Heart right ventricle (tissue), 16 donors: ENCODE measurements around the gene ETNK1. TPM values are rescaled to one million over a fixed set of nuclear protein-coding genes. Genes with fewer than 3 reads are reported as not detected.

Experiments
- ATAC-seq, 8 donors: fragments of 200-7000 bp; cut with Tn5 transposase; one replicate each; pipeline ENCODE4 v1.9.1; 2020; ENCODE audit warnings: mild to moderate bottlenecking in 8 of 8, moderate library complexity in 8 of 8, moderate number of reproducible peaks in 1 of 8
- DNase-seq, 2 donors: peaks; one replicate each; pipeline ENCODE4 v3.0.0-alpha.2; 2020
- H3K27ac ChIP-seq, 10 donors: fragments of 200-600 bp; sonication (generic) in 2 of 10; one replicate each; pipeline versions ENCODE4 v1.5.0 to v1.8.0; 2020 to 2022; ENCODE audit warnings: mild to moderate bottlenecking in 3 of 10
- H3K27me3 ChIP-seq, 7 donors: fragments of 200-600 bp; one replicate each; pipeline ENCODE4 v1.8.0; 2021 to 2022; ENCODE audit warnings: mild to moderate bottlenecking in 2 of 7
- H3K36me3 ChIP-seq, 9 donors: fragments of 200-600 bp; sonication (generic) in 1 of 9; one replicate each; pipeline versions ENCODE4 v1.5.0 to v1.8.0; 2020 to 2022; ENCODE audit warnings: mild to moderate bottlenecking in 2 of 9
- H3K4me1 ChIP-seq, 9 donors: fragments of 200-600 bp; sonication (generic) in 1 of 9; one replicate each; pipeline versions ENCODE4 v1.5.0 to v1.8.0; 2020 to 2022; ENCODE audit warnings: mild to moderate bottlenecking in 4 of 9
- H3K4me3 ChIP-seq, 10 donors: fragments of 200-600 bp; sonication (generic) in 2 of 10; one replicate each; pipeline versions ENCODE4 v1.5.0 to v1.8.0; 2020 to 2022; ENCODE audit warnings: mild to moderate bottlenecking in 7 of 10, moderate library complexity in 2 of 10
- H3K9me3 ChIP-seq, 11 donors: fragments of 200-600 bp in 10 of 11; sonication (generic) in 2 of 11; one replicate each; pipeline versions ENCODE4 v1.5.0 to v1.8.0; 2013 to 2022; ENCODE audit warnings: mild to moderate bottlenecking in 2 of 11, control low read depth in 1 of 11, moderate library complexity in 1 of 11
- WGBS, 2 donors: extraction: QIAGEN DNeasy Blood & Tissue Kit; methylation state at CpG; one replicate each; pipeline ENCODE4 v1.1.7; 2013; ENCODE audit warnings: inconsistent platforms in 1 of 2; 5-methylcytosine and 5-hydroxymethylcytosine counted together
- intact Hi-C, 10 donors: fragments of 100-400 bp; cut with DNase I; formaldehyde crosslinking; loops; one replicate each; pipeline versions ENCODE4 v1.11.1 to v1.14.2; 2022
- polyA plus RNA-seq, 2 donors: library from polyadenylated mRNA; stranded (reverse); fragments of 200-250 nt; gene quantifications; one replicate each; pipeline ENCODE4 v1.2.3, GENCODE V29; 2013
- total RNA-seq, 10 donors: library from RNA; stranded (reverse); fragmentation: NEBNext Ultra II Directional in 3 of 10; extraction: Animal tissue kit (Norgen Biotek cat#: 25700) in 3 of 10; gene quantifications; one replicate each; pipeline versions ENCODE4 v1.2.1 to v1.2.4, GENCODE V29; 2021 to 2023
- TF ChIP-seq, protein P1 (sequence below), 9 donors: fragments of 200-600 bp; sonication (generic) in 2 of 9; IDR thresholded peaks; one replicate each; pipeline versions ENCODE4 v1.5.0 to v1.8.0; 2021 to 2022; ENCODE audit warnings: antibody characterized with exemption in 9 of 9, mild to moderate bottlenecking in 5 of 9, moderate library complexity in 1 of 9
- donor health status: Arrhythmogenic right ventricular cardiomyopathy.
- donor health status: ischemic (EF 13 %, LVEDD 7.1; RV severe dilation, severe dysfunction).
- donor health status: healthy with polysubstance abuse.
- donor health status: DM: no; HTN: yes; CAD: no.
- donor health status: DM: no; HTN: no; CAD: no.
- donor health status: ischemic (EF 25% LVEDD 6.9; RV normal size, moderate dysfunction).
- donor health status: ischemic (EF 25% LVEDD 5.7; RV mildly dilated, moderate dysfunction).
- donor health status: healthy.
- donor health status: DM: yes; HTN: yes; CAD: no.
- donor health status: Ischemic cardiomyopathy.
- donor health status: ischemic (EF 35%, LVEDD 5.7; RV mildly dilated, moderate dysfunction).
- donor health status: nonischemic (EF 11% LVEDD 7.7; RV severe dilation, severe dysfunction).
- donor health status: DM: yes; HTN: yes; CAD: no.
- donor health status: PGD.
- donor health status: ischemic (EF 29% LVEDD 5.4; RV normal size, mild dysfunction).
- donor health status: nonischemic (EF 23%, LVEDD 6.1; RV moderate dilation, normal function).

Gene ETNK1
- total and polyA plus RNA-seq, 12 donors = 4.8 to 26.6 (median 17.0) TPM

DNA sequence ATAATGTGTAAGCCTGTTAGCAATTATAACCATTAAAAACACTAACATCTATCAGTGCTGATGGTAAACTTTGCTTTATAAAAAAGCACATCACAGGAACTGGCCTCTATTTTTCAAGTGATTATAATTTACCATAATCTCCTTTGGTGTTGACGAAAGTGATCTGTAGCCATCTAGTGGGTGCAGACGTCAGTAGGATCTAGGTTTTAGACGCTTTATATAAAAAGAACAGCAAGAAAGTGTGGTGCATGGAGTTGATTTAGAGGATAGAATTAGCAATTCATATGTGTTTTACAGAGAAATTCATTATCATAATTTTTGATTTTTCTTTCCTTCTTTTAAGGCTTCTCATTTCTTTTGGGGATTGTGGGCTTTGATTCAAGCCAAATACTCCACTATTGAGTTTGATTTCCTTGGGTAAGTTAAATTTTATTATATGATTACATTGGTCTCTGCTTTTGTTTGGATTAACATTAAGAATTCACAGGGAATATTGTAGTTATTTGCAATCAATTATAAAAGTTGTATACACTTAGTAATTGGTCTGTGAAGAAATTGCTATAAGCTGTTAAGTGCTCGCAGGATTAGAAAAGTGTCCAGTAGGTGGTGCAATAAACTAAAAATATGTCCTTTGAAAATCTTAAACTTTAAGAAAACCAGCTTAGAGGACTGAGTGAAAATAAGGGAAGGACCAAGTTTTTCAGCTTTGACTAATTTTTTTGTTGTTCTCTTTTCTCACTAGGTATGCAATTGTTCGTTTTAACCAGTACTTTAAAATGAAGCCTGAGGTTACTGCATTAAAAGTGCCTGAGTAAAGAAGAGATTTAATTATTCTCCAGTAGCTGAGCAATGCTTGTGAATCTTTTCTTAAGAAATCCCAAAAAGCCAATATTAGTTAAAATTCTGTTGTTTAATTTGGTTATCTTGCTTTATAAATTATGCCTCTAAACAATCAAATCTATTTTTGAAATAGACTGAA, 59.5 kb downstream of the ETNK1 start:
- ATAC-seq = no peak
- Histone ChIP-seq H3K27ac (no peak overlapping the region), H3K36me3 (peaks cover 0 to 38% (median under 1%) of the 10 kb centered on the region in 9 donors), H3K27me3 (no peaks in the 10 kb centered on the region), H3K4me3 (no peak overlapping the region), H3K9me3 (no peaks in the 10 kb centered on the region), H3K4me1 (peaks cover 0 to 36% (median 5%) of the 10 kb centered on the region in 9 donors)
- TF ChIP-seq, protein P1, sequence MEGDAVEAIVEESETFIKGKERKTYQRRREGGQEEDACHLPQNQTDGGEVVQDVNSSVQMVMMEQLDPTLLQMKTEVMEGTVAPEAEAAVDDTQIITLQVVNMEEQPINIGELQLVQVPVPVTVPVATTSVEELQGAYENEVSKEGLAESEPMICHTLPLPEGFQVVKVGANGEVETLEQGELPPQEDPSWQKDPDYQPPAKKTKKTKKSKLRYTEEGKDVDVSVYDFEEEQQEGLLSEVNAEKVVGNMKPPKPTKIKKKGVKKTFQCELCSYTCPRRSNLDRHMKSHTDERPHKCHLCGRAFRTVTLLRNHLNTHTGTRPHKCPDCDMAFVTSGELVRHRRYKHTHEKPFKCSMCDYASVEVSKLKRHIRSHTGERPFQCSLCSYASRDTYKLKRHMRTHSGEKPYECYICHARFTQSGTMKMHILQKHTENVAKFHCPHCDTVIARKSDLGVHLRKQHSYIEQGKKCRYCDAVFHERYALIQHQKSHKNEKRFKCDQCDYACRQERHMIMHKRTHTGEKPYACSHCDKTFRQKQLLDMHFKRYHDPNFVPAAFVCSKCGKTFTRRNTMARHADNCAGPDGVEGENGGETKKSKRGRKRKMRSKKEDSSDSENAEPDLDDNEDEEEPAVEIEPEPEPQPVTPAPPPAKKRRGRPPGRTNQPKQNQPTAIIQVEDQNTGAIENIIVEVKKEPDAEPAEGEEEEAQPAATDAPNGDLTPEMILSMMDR (IDR thresholded peaks at IDR 0.05) = peak in 8 of 9 donors; percentile 8 to 76 (median 66)
- no peak for DNase-seq
- intact Hi-C loops = no loop called here
- 65 to 67% methylated on average over 5 of the region's 5 CpGs for WGBS, 2 donors

DNA sequence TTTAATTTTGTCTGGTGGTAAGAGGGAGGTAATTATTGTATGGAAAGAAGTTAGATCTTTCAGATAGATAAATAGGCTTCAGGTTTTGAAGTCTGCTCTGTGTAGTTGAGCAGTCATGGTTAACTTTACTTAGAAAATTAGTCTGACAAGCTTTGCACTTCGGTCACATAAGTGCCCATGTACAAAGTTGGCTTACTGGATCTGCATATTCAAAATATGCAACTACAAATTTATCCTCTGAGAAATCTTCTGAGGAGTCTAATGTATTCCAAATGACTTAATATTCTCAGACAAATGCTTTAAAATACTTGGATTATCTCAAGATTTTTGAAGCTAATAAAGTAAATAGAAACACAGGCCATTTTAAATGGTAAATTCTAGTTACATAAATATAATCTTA, 61.2 kb downstream of the ETNK1 start:
- WGBS, 2 donors = 83 to 91% methylated on average over 1 of the region's 1 CpG
- no peak for ATAC-seq
- Histone ChIP-seq H3K9me3 (no peaks in the 10 kb centered on the region), H3K4me1 (peaks cover 0 to 39% (median 5%) of the 10 kb centered on the region in 9 donors), H3K36me3 (peaks cover 0 to 26% (median 0%) of the 10 kb centered on the region in 9 donors), H3K27ac (no peak overlapping the region), H3K27me3 (no peaks in the 10 kb centered on the region), H3K4me3 (no peak overlapping the region)
- intact Hi-C loops = no loop called here
- TF ChIP-seq, protein P1 (IDR thresholded peaks at IDR 0.05) = no peak
- DNase-seq = no peak

DNA sequence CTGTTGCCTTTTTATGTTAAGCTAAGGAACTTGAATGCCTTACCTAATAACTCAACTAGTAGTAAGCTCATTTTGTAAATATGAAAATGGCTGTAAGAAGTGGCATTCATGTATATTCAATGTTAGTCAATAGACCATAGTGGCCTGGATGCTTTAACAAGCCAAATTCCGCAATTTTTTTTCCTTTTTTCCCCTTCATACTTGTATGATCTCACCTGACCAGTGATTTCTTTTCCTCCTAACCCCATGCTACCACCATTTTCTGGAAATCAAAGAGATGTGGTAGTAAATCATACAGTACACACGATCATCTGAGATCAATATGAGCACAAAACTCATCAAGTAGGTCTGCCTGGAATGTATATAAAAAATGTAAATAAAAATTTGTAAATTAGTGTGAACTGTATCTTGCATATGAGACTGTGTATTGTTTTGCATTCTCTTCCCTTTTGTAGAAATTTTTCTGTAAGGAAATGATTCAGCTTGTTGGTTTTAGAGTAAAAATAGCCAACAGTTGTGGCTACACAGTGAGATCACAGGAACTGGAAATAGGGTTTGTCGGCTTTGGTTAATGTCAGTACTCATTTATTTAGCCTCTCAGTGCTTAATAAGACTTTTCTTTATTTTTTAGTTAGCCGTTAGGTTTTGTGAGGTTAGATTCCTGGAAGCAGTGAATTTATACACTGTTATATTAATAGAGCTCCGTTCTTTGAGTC, 62.5 kb downstream of the ETNK1 start:
- Histone ChIP-seq H3K27ac (peak overlapping the region in 6 of 10 donors; percentile 3 to 71 (median 24)), H3K9me3 (peaks cover 0 to 1% (median 0%) of the 10 kb centered on the region in 11 donors), H3K4me1 (peaks cover 0 to 39% (median 5%) of the 10 kb centered on the region in 9 donors), H3K36me3 (peaks cover 0 to 13% (median 0%) of the 10 kb centered on the region in 9 donors), H3K4me3 (no peak overlapping the region), H3K27me3 (no peaks in the 10 kb centered on the region)
- TF ChIP-seq, protein P1 (IDR thresholded peaks at IDR 0.05) = no peak
- intact Hi-C loops = no loop called here
- no peak for DNase-seq
- WGBS, 2 donors = 63 to 70% methylated on average over 5 of the region's 5 CpGs
- peak in 6 of 8 donors; percentile 29 to 78 (median 50) for ATAC-seq

DNA sequence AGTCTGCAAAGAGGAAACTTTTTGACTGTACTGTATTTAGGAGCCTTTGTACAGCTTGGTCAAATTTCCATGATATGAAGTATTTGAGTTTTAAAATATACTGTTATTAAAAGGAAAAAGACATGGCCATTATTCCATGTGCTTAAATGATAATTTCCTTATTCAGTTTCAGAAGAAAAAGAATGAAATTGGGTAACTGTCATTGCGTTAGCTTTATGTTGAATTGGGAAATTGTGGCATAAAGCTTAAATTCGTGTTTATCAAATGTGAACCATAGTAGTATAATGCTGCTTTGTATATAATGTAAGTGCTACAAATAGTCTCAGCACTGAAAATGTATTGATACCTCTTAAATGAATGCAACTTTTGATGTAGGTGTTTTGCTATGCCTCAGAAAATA, 64.9 kb downstream of the ETNK1 start:
- H3K27ac ChIP-seq = no peak overlapping the region

More for the DNA sequence above, 64.9 kb downstream of the ETNK1 start:
- intact Hi-C loops = no loop called here
- DNase-seq (no peak), ATAC-seq (no peak)
- H3K27me3 ChIP-seq = no peaks in the 10 kb centered on the region
- peaks cover 0 to 11% (median 0%) of the 10 kb centered on the region in 11 donors for H3K9me3 ChIP-seq
- TF ChIP-seq, protein P1 (IDR thresholded peaks at IDR 0.05) = no peak
- peaks cover 0 to 28% (median 5%) of the 10 kb centered on the region in 9 donors for H3K4me1 ChIP-seq
- 91 to 94% methylated on average over 2 of the region's 2 CpGs for WGBS, 2 donors
- H3K4me3 ChIP-seq = no peak overlapping the region
- H3K36me3 ChIP-seq = peaks cover 0 to 12% (median 0%) of the 10 kb centered on the region in 9 donors
